ENCODE measurements around the gene DEUP1.

Gene DEUP1

DNA sequence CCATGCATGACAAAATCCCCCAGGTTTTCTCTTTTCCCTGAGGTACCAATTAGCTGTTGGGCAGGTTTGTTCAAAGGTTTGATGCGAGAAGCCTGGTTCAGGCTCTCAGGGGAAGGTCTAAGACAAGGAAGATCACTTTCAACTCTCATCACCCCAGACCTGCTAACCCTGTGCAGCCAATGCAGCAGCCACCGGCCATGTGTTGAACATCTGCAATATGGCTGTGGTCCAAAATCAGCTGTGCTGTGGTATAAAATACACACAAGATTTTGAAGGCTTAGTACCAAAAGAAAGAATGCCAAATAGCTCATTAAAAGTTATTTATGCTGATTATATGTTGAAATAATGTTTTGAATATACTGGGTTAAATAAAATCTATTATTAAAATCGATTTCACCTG, 154.2 kb downstream of the DEUP1 start:
- H3K27ac ChIP-seq: no peak overlapping the region
- TF ChIP-seq, protein P1, sequence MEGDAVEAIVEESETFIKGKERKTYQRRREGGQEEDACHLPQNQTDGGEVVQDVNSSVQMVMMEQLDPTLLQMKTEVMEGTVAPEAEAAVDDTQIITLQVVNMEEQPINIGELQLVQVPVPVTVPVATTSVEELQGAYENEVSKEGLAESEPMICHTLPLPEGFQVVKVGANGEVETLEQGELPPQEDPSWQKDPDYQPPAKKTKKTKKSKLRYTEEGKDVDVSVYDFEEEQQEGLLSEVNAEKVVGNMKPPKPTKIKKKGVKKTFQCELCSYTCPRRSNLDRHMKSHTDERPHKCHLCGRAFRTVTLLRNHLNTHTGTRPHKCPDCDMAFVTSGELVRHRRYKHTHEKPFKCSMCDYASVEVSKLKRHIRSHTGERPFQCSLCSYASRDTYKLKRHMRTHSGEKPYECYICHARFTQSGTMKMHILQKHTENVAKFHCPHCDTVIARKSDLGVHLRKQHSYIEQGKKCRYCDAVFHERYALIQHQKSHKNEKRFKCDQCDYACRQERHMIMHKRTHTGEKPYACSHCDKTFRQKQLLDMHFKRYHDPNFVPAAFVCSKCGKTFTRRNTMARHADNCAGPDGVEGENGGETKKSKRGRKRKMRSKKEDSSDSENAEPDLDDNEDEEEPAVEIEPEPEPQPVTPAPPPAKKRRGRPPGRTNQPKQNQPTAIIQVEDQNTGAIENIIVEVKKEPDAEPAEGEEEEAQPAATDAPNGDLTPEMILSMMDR (conservative IDR thresholded peaks at IDR 0.05): no peak
- TF ChIP-seq ZFX (IDR thresholded peaks at IDR 0.05): no peak

DNA sequence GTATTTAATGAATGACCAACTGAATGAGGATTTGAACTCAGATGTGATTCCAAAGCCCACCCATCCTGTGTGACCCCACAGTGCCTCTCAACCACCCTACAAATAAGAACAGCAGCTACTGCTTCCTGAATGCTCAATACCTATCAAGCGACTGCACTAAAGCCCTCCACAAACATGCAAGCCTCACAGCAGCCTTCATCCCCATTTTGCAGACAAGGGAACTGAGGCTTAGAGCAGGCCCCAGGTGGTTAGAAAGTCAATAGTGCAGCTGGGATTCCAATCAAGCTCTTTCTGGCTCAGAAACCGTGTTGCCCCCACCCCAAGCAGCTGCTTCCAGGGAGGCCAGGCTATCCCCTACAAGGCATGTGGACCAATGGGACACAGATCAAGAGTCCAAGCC, 155.4 kb downstream of the DEUP1 start:
- no peak overlapping the region for H3K27ac ChIP-seq
- no peak for TF ChIP-seq ZFX (IDR thresholded peaks at IDR 0.05)
- TF ChIP-seq, protein P1 (conservative IDR thresholded peaks at IDR 0.05): no peak

DNA sequence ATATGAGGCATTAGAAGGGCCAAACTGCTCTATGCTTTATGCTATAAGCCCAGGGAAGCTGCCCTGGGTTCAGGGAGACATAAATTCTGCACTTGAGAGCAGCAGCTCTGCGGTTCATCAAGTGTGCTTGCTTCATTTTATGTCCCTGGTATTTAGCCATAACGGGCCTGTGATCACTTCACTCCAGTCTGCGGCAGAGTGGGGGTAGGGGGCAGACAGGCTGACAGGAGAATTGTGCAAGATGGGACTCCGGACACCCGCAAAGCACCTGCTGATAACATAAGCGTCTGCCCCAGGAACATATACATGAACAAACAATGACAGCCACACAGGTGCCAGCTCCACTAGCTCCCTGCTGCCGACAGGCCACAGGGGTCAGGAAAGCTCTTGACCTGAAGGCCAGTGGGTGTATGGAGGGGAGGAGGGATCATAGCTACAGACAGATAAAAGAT, 156.5 kb downstream of the DEUP1 start:
- TF ChIP-seq, protein P1 (conservative IDR thresholded peaks at IDR 0.05): no peak
- no peak for TF ChIP-seq ZFX (IDR thresholded peaks at IDR 0.05)

More for the DNA sequence above, 156.5 kb downstream of the DEUP1 start:
- H3K27ac ChIP-seq: no peak overlapping the region

Measured in C4-2B (cell line).